K562 (cell line): ENCODE results near the gene TMA7B. TPM values are rescaled to one million over a fixed set of nuclear protein-coding genes. Genes with fewer than 3 reads are reported as not detected.
A peak's percentile ranks its signal among the peaks of the same experiment; 100 is the strongest.

ENCODE experiments used
- ATAC-seq: fragments of 200-7000 bp; cut with Tn5 transposase; 3 replicates; pipeline ENCODE4 v1.9.1; 2020; ENCODE audit warnings: moderate library complexity
- BruUV-seq: library from RNA; stranded (reverse); fragments of 400-500 nt; replicated peaks from 2 replicates; lab custom pipeline; 2021; lab: Mats Ljungman, UMichigan
- CTCF ChIA-PET: fragments of 300-600 bp; formaldehyde crosslinking; extraction: SDS; loops from one replicate; lab custom pipeline; 2021; ENCODE audit warnings: low intra/inter-chr PET ratio; lab: Yijun Ruan, JAX
- POLR2A ChIA-PET: fragments of 300-600, 350-650 bp; sonication (Branson Sonifier 250); formaldehyde crosslinking; extraction: SDS; loops from one replicate; lab custom pipeline; 2021; ENCODE audit warnings: antibody characterized with exemption, inconsistent platforms; lab: Yijun Ruan, JAX
- DNase-seq, 4 experiments: peaks; one replicate each; pipeline versions ENCODE4 v3.0.0 to v3.0.0-alpha.2; 2011 to 2018; ENCODE audit warnings: low spot score in 3 of 4, mixed read lengths in 3 of 4; ENCODE audit errors: extremely low read depth in 1 of 4
- FAIRE-seq: peaks from 2 replicates; lab custom pipeline; 2011; peaks lifted over from hg19 to GRCh38; lab: Jason Lieb, UNC
- H2AFZ ChIP-seq: 2 replicates; pipeline ENCODE4 v1.6.0; 2011; ENCODE audit warnings: low read depth, low read length, control low read depth, inconsistent platforms
- H3K27ac ChIP-seq: fragments of 200-600 bp; 3 replicates; pipeline ENCODE4 v1.8.0; 2011; ENCODE audit warnings: low read depth, mild to moderate bottlenecking, control low read depth, inconsistent platforms, low read length, moderate library complexity, mixed read lengths; ENCODE audit errors: extremely low read depth
- H3K27me3 ChIP-seq, 2 experiments: fragments of 300-600 bp in 1 of 2; 2 replicates in 1 of 2; 3 replicates in 1 of 2; pipeline versions ENCODE4 v1.6.0 to v1.8.0; 2011; ENCODE audit warnings: inconsistent platforms in 2 of 2, low read length in 2 of 2, mild to moderate bottlenecking in 1 of 2, mixed read lengths in 1 of 2, moderate library complexity in 1 of 2; ENCODE audit not compliant: control insufficient read depth in 2 of 2, insufficient read depth in 2 of 2
- H3K36me3 ChIP-seq: fragments of 300-600 bp; 3 replicates; pipeline ENCODE4 v1.8.0; 2011; ENCODE audit warnings: mild to moderate bottlenecking, low read length, inconsistent platforms; ENCODE audit not compliant: control insufficient read depth, insufficient read depth
- H3K4me1 ChIP-seq, 2 experiments: fragments of 200-600 bp in 1 of 2; replicated peaks in 1 of 2; 2 replicates in 1 of 2; 3 replicates in 1 of 2; pipeline versions ENCODE4 v1.5.1 to v1.8.0; 2011; ENCODE audit warnings: inconsistent platforms in 2 of 2, low read length in 2 of 2, mild to moderate bottlenecking in 1 of 2, mixed read lengths in 1 of 2, moderate library complexity in 1 of 2; ENCODE audit not compliant: control insufficient read depth in 2 of 2, insufficient read depth in 2 of 2
- H3K4me2 ChIP-seq: 2 replicates; pipeline ENCODE4 v1.6.1; 2011; ENCODE audit warnings: low read length, control low read depth, inconsistent platforms, mixed read lengths; ENCODE audit not compliant: insufficient read depth
- H3K4me3 ChIP-seq: fragments of 200-600 bp; sonication (generic), shearing (Covaris generic); 2 replicates; pipeline ENCODE4 v1.5.1; 2016; ENCODE audit warnings: control low read depth, inconsistent platforms
- H3K79me2 ChIP-seq: fragments of 200-600 bp; 3 replicates; pipeline ENCODE4 v1.8.0; 2011; ENCODE audit warnings: low read length, inconsistent platforms; ENCODE audit not compliant: control insufficient read depth, insufficient read depth
- H3K9ac ChIP-seq, 2 experiments: 2 replicates each; pipeline versions ENCODE4 v1.6.0 to v1.6.1; 2011; ENCODE audit warnings: low read depth in 2 of 2, low read length in 2 of 2, control low read depth in 1 of 2, inconsistent platforms in 1 of 2, mild to moderate bottlenecking in 1 of 2, mixed read lengths in 1 of 2; ENCODE audit not compliant: insufficient read depth in 1 of 2
- H3K9me1 ChIP-seq: one replicate; pipeline ENCODE4 v1.6.0; 2011; ENCODE audit warnings: inconsistent platforms, mild to moderate bottlenecking, low read length, moderate library complexity; ENCODE audit not compliant: control insufficient read depth, insufficient read depth
- H3K9me3 ChIP-seq: replicated peaks from 2 replicates; pipeline ENCODE4 v1.5.1; 2011; ENCODE audit warnings: low read depth, low read length, inconsistent platforms; ENCODE audit not compliant: control insufficient read depth, insufficient read depth
- H4K20me1 ChIP-seq: replicated peaks from 2 replicates; pipeline ENCODE4 v1.6.1; 2011; ENCODE audit warnings: low read length, inconsistent platforms, mixed read lengths; ENCODE audit not compliant: control insufficient read depth, insufficient read depth
- C11orf30 ChIP-seq: fragments of 450-650 bp; IDR thresholded peaks from 2 replicates; pipeline ENCODE4 v1.6.1; 2016; ENCODE audit warnings: low read depth, mild to moderate bottlenecking
- FOXJ3 ChIP-seq: sonication (generic); formaldehyde crosslinking; IDR thresholded peaks from 2 replicates; pipeline ENCODE4 v1.4.0; 2020; ENCODE audit warnings: mild to moderate bottlenecking, missing genetic modification reagents
- KLF1 ChIP-seq: fragments of 450-650 bp; IDR thresholded peaks from 2 replicates; pipeline ENCODE4 v1.6.1; 2016; ENCODE audit warnings: missing genetic modification characterization, missing compliant biosample characterization
- POLR2AphosphoS5 ChIP-seq: IDR thresholded peaks from 2 replicates; pipeline ENCODE4 v1.6.1; 2011; ENCODE audit warnings: mild to moderate bottlenecking, low read depth, low read length, moderate library complexity; ENCODE audit not compliant: control insufficient read depth, insufficient read depth
- SETDB1 ChIP-seq: IDR thresholded peaks from one replicate; pipeline ENCODE4 v1.6.1; 2012; ENCODE audit warnings: low read length, control low read depth, inconsistent platforms
- ZNF347 ChIP-seq: fragments of 450-650 bp; formaldehyde crosslinking; IDR thresholded peaks from 2 replicates; pipeline ENCODE4 v1.4.0; 2020; ENCODE audit warnings: low read depth, mild to moderate bottlenecking, moderate library complexity
- ZNF507 ChIP-seq: conservative IDR thresholded peaks from 2 replicates; pipeline ENCODE4 v1.6.1; 2017; ENCODE audit warnings: missing genetic modification characterization, missing compliant biosample characterization
- ZNF561 ChIP-seq: fragments of 450-650 bp; formaldehyde crosslinking; conservative IDR thresholded peaks from 2 replicates; pipeline ENCODE4 v1.4.0; 2020; ENCODE audit warnings: mild to moderate bottlenecking, moderate library complexity
- ZNF583 ChIP-seq: fragments of 250-450 bp; sonication (Bioruptor Pico); IDR thresholded peaks from 2 replicates; pipeline ENCODE4 v1.4.0; 2020
- ZNF589 ChIP-seq: fragments of 200-800 bp; sonication (Bioruptor generic); IDR thresholded peaks from 2 replicates; pipeline ENCODE4 v1.6.1; 2016; ENCODE audit warnings: low read depth, missing genetic modification characterization, missing compliant biosample characterization
- WGBS: fragments of 100-300 bp; shearing (Covaris generic); methylation state at CpG from one replicate; pipeline ENCODE4 v1.1.6; 2016; ENCODE audit warnings: low coverage, mixed read lengths; ENCODE audit not compliant: insufficient coverage; ENCODE audit errors: missing lambda C conversion rate; 5-methylcytosine and 5-hydroxymethylcytosine counted together
- in situ Hi-C: fragments of 300-500 bp; cut with MboI; formaldehyde crosslinking; loops from 4 replicates; pipeline ENCODE4 v1.15.0; 2018; ENCODE audit warnings: inconsistent platforms, mixed read lengths
- intact Hi-C: fragments of 100-400 bp; cut with micrococcal nuclease; formaldehyde crosslinking; loops from 2 replicates; pipeline ENCODE4 v1.14.2; 2022
- polyA plus RNA-seq, 8 experiments: library from polyadenylated mRNA; depleted of rRNA in 4 of 8; stranded (reverse) in 5 of 8; unstranded in 3 of 8; fragments of >200 nt; fragmentation: Nextera tagmentation in 2 of 8; fragmentation: Illumina TruSeq in 1 of 8; extraction: Ambion mirVana in 2 of 8; extraction: Trizol in 1 of 8; gene quantifications; 2 replicates each; pipeline versions ENCODE4 v1.2.1 to v1.2.3, GENCODE V29; 2011 to 2014; ENCODE audit warnings: inconsistent platforms in 1 of 8, missing spikeins in 1 of 8
- total RNA-seq, 7 experiments: library from RNA; depleted of rRNA in 6 of 7; stranded (reverse); fragments of >200 nt in 6 of 7; fragmentation: Illumina TruSeq in 2 of 7; extraction: Trizol in 2 of 7; gene quantifications; 2 replicates each; pipeline versions ENCODE4 v1.2.1 to v1.2.3, GENCODE V29; 2011 to 2021; ENCODE audit warnings: low replicate concordance in 1 of 7
- TF ChIP-seq, protein P1 (sequence below): fragments of 450-650 bp; IDR thresholded peaks from 2 replicates; pipeline ENCODE4 v1.6.1; 2014; ENCODE audit warnings: low read depth, mild to moderate bottlenecking, moderate library complexity, borderline replicate concordance

TMA7B gene
- total and polyA plus RNA-seq, 9 of the 15 experiments (the other 6 are each of a cell fraction or from before 2014, with no cell fraction given) = 5.6 to 14.2 (median 11.8) TPM

DNA sequence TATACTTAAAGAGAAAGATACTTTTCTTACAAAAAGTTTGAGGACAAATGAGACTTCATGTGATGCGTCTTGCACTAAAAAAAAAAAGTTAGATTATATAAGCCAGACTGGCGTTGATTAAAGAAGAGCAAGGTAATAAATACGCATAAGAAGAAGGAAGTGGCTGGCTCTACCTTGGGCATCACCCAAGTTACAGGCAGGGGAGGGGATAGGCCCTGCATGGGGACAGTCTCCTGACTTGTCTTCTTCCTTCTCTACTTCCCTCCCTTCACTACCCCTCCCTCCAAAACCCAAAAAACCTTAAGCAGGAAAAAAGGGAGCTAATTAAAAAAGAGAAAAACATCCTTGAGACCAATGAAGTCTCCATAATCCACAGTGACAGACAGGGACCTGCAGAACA lies 22.3 kb upstream of the TMA7B start:
- CTCF ChIA-PET = no interaction called here
- intact Hi-C loops = no loop called here

More for the DNA sequence above, 22.3 kb upstream of the TMA7B start:
- Histone ChIP-seq H3K79me2 (peaks cover 9% of the 10 kb centered on the region; the same call in 1 of the 3 replicates), H3K27ac (peak overlapping the region; percentile 52; the same call in 1 of the 3 replicates), H4K20me1 (no peaks in the 10 kb centered on the region), H3K4me1 (peaks cover 7 to 58% of the 10 kb centered on the region in 2 experiments), H3K4me2 (no peak overlapping the region), H3K27me3 (no peaks in the 10 kb centered on the region), H3K36me3 (no peaks in the 10 kb centered on the region), H3K9ac (peak overlapping the region in 1 of 2 experiments; percentile 20; a peak in 1 of 4 replicates), H3K4me3 (no peak overlapping the region), H3K9me3 (no peaks in the 10 kb centered on the region), H2AFZ (peak overlapping the region; percentile 68; the same call in 1 of the 2 replicates), H3K9me1 (no peaks in the 10 kb centered on the region)
- FAIRE-seq = no peak
- ATAC-seq = no peak
- whole genome bisulfite sequencing = 90% methylated on average over 3 of the region's 3 CpGs
- in situ Hi-C loops = no loop called here
- TF ChIP-seq C11orf30 (no peak), ZNF507 (tag) (no peak), FOXJ3 (CRISPR knock-in tag) (no peak), ZNF583 (CRISPR knock-in tag) (no peak), SETDB1 (no peak), KLF1 (tag) (no peak), ZNF561 (CRISPR knock-in tag) (no peak), POLR2AphosphoS5 (no peak), ZNF347 (CRISPR knock-in tag) (no peak), ZNF589 (CRISPR knock-in tag) (no peak)
- TF ChIP-seq, protein P1, sequence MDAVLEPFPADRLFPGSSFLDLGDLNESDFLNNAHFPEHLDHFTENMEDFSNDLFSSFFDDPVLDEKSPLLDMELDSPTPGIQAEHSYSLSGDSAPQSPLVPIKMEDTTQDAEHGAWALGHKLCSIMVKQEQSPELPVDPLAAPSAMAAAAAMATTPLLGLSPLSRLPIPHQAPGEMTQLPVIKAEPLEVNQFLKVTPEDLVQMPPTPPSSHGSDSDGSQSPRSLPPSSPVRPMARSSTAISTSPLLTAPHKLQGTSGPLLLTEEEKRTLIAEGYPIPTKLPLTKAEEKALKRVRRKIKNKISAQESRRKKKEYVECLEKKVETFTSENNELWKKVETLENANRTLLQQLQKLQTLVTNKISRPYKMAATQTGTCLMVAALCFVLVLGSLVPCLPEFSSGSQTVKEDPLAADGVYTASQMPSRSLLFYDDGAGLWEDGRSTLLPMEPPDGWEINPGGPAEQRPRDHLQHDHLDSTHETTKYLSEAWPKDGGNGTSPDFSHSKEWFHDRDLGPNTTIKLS = no peak
- BruUV-seq = no TSS peak
- no peak for DNase-seq
- POLR2A ChIA-PET = no interaction called here
